Stomach (tissue), 9 donors: ENCODE results near the gene ATP8A2. TPM values are rescaled to one million over a fixed set of nuclear protein-coding genes. Genes with fewer than 3 reads are reported as not detected.

Experiments used
- DNase-seq, 2 donors: peaks; one replicate each; pipeline versions ENCODE4 v3.0.0 to v3.0.0-alpha.2; 2013 to 2019
- H3K27ac ChIP-seq, 5 donors: fragments of 200-600 bp in 4 of 5; sonication (generic) in 4 of 5; one replicate each; pipeline ENCODE4 v1.5.1; 2013 to 2019; ENCODE audit warnings: mild to moderate bottlenecking in 1 of 5, moderate library complexity in 1 of 5
- H3K27me3 ChIP-seq, 3 donors: fragments of 200-600 bp; sonication (generic); one replicate each; pipeline ENCODE4 v1.5.1; 2017 to 2019; ENCODE audit warnings: mixed run types in 1 of 3
- H3K36me3 ChIP-seq, 4 donors: fragments of 200-600 bp; sonication (generic); 1 replicate in 3 of 4; 2 replicates in 1 of 4; pipeline ENCODE4 v1.5.1; 2016 to 2019
- H3K4me1 ChIP-seq, 4 donors: fragments of 200-600 bp; sonication (generic); one replicate each; pipeline ENCODE4 v1.5.1; 2016 to 2019
- H3K4me3 ChIP-seq, 4 donors: fragments of 200-600 bp; sonication (generic) in 3 of 4; one replicate each; pipeline ENCODE4 v1.5.1; 2016 to 2019; ENCODE audit warnings: mild to moderate bottlenecking in 1 of 4
- H3K9me3 ChIP-seq, 4 donors: fragments of 200-600 bp; sonication (generic); one replicate each; pipeline ENCODE4 v1.5.1; 2016 to 2019
- CTCF ChIP-seq, 7 experiments: fragments of 450-650 bp in 4 of 7; fragments of 200-600 bp in 3 of 7; sonication (generic) in 3 of 7; IDR thresholded peaks; one replicate each; pipeline ENCODE4 v1.5.1; 2016 to 2019; ENCODE audit warnings: antibody characterized with exemption in 7 of 7, control low read depth in 2 of 7, mild to moderate bottlenecking in 1 of 7
- EP300 ChIP-seq: sonication (generic); formaldehyde crosslinking; IDR thresholded peaks from one replicate; pipeline ENCODE4 v1.6.1; 2017; ENCODE audit warnings: antibody characterized with exemption
- POLR2A ChIP-seq, 4 donors: fragments of 450-650 bp; IDR thresholded peaks; one replicate each; pipeline ENCODE4 v1.6.1; 2016; ENCODE audit warnings: antibody characterized with exemption in 4 of 4, control low read depth in 2 of 4, mild to moderate bottlenecking in 1 of 4, moderate library complexity in 1 of 4
- POLR2AphosphoS5 ChIP-seq, 3 donors: sonication (generic); formaldehyde crosslinking; IDR thresholded peaks; one replicate each; pipeline ENCODE4 v1.6.1; 2016; ENCODE audit warnings: antibody characterized with exemption in 3 of 3
- WGBS, 5 donors: extraction: QIAGEN DNeasy Blood & Tissue Kit in 3 of 5; methylation state at CpG; one replicate each; pipeline versions ENCODE4 v1.1.5 to v1.1.7; 2013 to 2018; 5-methylcytosine and 5-hydroxymethylcytosine counted together
- intact Hi-C: fragments of 100-400 bp; cut with DNase I; formaldehyde crosslinking; loops from one replicate; pipeline ENCODE4 v1.15.1; 2023; ENCODE audit warnings: low total_unique reads
- polyA plus RNA-seq, 3 donors: library from polyadenylated mRNA; stranded (reverse); fragments of 200-250 nt; gene quantifications; one replicate each; pipeline ENCODE4 v1.2.3, GENCODE V29; 2013
- total RNA-seq, 5 donors: library from RNA; depleted of rRNA; stranded (reverse); fragments of >200 nt; gene quantifications; one replicate each; pipeline versions ENCODE4 v1.1.0 to v1.2.3, GENCODE V29; 2014 to 2016
- donor health status: healthy with polysubstance abuse.
- donor health status: Bipolar disorder and iron deficiency.
- donor health status: healthy.

ATP8A2 gene
- total and polyA plus RNA-seq, 8 donors, result 0.12 to 3.5 (median 0.20) TPM; not detected in 3

DNA sequence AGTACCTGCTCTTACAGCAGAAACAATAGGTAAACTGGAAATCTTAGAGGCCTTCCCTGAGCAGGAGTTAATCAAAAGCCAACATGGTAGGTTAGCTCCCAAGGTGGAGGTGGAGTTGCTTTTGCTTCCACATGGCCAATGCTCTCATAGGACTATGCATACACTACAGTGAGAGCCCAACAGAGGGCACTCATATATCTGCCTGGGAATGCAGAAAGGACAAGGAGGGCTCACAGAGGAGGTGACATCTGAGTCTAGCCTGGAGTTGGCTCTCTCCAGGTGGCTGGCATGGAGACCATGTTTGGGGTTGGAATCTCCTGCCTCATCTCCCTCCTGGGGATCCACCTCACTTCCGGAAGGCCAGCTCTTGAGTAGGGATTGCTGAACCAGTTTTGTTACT lies 34.6 kb downstream of the ATP8A2 start:
- no peak overlapping the region for H3K4me3 ChIP-seq
- no peak for DNase-seq
- peaks cover 0 to 5% (median 0%) of the 10 kb centered on the region in 4 donors for H3K9me3 ChIP-seq
- TF ChIP-seq CTCF (IDR thresholded peaks at IDR 0.05) (no peak), POLR2AphosphoS5 (IDR thresholded peaks at IDR 0.05) (no peak), POLR2A (IDR thresholded peaks at IDR 0.05) (no peak), EP300 (no peak)
- WGBS, 5 donors, result 59 to 92% (median 81%) methylated on average over 1 of the region's 1 CpG
- no peaks in the 10 kb centered on the region for H3K4me1 ChIP-seq
- no peaks in the 10 kb centered on the region for H3K27me3 ChIP-seq
- no peaks in the 10 kb centered on the region for H3K36me3 ChIP-seq
- H3K27ac ChIP-seq, result no peak overlapping the region
- intact Hi-C loops, result no loop called here

DNA sequence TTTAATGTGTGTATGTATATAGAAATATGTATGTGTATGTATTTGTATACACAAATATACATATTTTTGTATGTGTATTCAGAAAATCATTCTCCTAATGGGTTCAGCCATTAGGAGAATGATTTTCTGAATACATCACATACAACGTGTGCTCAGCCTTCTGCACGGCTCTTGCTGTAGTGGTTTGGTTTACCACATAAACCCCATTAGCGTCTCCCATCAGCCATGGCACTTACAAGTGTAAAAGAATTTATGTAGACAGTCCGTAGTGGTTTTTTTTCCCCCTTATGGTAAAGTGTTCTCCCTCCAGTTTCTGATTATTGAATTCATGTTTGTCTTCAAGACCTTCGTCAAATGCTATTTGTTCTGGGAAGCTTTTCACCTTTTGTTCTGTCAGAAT lies 38.2 kb downstream of the ATP8A2 start:
- Histone ChIP-seq H3K27ac (no peak overlapping the region), H3K9me3 (peaks cover 0 to 5% (median 0%) of the 10 kb centered on the region in 4 donors), H3K27me3 (peaks cover 0 to 4% (median 0%) of the 10 kb centered on the region in 3 donors), H3K4me3 (no peak overlapping the region), H3K36me3 (no peaks in the 10 kb centered on the region), H3K4me1 (no peaks in the 10 kb centered on the region)
- TF ChIP-seq EP300 (no peak), POLR2AphosphoS5 (IDR thresholded peaks at IDR 0.05) (no peak), POLR2A (IDR thresholded peaks at IDR 0.05) (no peak), CTCF (IDR thresholded peaks at IDR 0.05) (no peak)
- no peak for DNase-seq
- 69 to 87% (median 79%) methylated on average over 5 of the region's 5 CpGs for WGBS, 5 donors
- intact Hi-C loops, result no loop called here

GRCh38 chr13:25415241-25415640 lies 43.5 kb downstream of the ATP8A2 start:
- Histone ChIP-seq H3K27ac (no peak overlapping the region), H3K27me3 (peaks cover 0 to 12% (median 0%) of the 10 kb centered on the region in 3 donors), H3K36me3 (no peaks in the 10 kb centered on the region), H3K4me3 (no peak overlapping the region), H3K9me3 (peaks cover 0 to 5% (median 0%) of the 10 kb centered on the region in 4 donors), H3K4me1 (no peaks in the 10 kb centered on the region)
- WGBS, 5 donors, result 50 to 86% (median 74%) methylated on average over 1 of the region's 1 CpG
- TF ChIP-seq POLR2AphosphoS5 (IDR thresholded peaks at IDR 0.05), result no peak
- no peak for TF ChIP-seq EP300
- TF ChIP-seq CTCF (IDR thresholded peaks at IDR 0.05), result no peak
- no peak for TF ChIP-seq POLR2A (IDR thresholded peaks at IDR 0.05)
- peak in 1 of 2 donors; percentile 5 for DNase-seq
- intact Hi-C loops, result no loop called here

DNA sequence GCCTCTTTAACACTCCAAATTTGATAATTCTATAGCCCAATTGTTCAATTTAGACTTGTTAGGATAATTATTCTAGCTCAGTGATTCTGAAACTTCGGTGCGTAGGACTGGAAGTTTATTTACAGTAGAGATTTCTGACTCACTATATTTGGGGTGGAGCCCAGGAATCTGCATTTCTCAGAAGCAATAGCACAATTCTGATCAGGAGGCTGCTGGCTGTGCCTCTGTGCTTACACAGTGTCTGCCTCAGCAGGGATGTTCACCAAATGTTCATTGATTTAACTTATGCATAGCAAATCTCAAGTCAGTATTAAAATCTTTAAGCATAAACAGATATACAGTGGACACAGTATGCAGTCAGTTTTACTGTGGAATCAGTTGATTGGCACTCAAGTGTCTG lies 45.8 kb downstream of the ATP8A2 start:
- TF ChIP-seq CTCF (IDR thresholded peaks at IDR 0.05) (no peak), EP300 (no peak), POLR2AphosphoS5 (IDR thresholded peaks at IDR 0.05) (no peak), POLR2A (IDR thresholded peaks at IDR 0.05) (no peak)
- 41 to 67% (median 53%) methylated on average over 2 of the region's 2 CpGs for WGBS, 5 donors
- intact Hi-C loops, result no loop called here
- Histone ChIP-seq H3K27me3 (peaks cover 0 to 12% (median 0%) of the 10 kb centered on the region in 3 donors), H3K9me3 (no peaks in the 10 kb centered on the region), H3K4me1 (no peaks in the 10 kb centered on the region), H3K27ac (no peak overlapping the region), H3K4me3 (no peak overlapping the region), H3K36me3 (no peaks in the 10 kb centered on the region)
- DNase-seq, result no peak
